22Rv1 (cell line): ENCODE results near the gene RPS3.

ENCODE experiments used
- ZFX ChIP-seq: fragments of 450-650 bp; IDR thresholded peaks from 2 replicates; pipeline ENCODE4 v1.6.1; 2017; ENCODE audit warnings: antibody characterized with exemption, borderline replicate concordance
- TF ChIP-seq, protein P1 (sequence below): fragments of 450-650 bp; IDR thresholded peaks from 2 replicates; pipeline ENCODE4 v1.5.1; 2017; ENCODE audit warnings: mild to moderate bottlenecking

DNA sequence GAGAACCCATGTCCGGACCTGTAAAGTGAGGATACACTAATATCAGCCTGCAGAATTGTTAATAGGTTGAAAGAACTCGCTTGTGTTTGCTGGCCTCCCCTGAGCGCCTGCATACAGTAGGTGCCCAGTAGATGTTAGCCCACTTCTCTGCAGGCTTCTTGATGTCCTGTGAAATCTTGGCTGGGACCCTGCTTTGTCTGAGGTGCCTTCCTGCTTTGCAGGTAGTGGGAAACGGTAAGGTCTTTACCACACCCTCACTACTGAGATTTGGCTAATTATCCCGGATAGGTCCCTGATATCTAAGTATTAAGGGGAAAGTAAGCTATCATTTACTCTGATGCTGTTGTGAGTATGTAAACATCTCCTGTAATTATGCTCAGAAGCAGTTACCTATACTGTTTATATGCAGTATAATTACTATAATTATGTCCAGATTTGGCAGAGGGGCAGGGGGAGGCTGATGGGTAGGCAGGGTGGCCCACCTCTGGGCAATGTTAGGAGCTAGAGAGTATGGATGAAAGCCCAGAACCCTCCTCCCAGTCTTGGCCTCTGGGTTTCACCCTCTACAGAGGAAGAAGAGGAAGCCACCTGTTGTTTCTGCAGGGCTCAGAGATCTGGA, 46.6 kb upstream of the RPS3 start:
- TF ChIP-seq, protein P1, sequence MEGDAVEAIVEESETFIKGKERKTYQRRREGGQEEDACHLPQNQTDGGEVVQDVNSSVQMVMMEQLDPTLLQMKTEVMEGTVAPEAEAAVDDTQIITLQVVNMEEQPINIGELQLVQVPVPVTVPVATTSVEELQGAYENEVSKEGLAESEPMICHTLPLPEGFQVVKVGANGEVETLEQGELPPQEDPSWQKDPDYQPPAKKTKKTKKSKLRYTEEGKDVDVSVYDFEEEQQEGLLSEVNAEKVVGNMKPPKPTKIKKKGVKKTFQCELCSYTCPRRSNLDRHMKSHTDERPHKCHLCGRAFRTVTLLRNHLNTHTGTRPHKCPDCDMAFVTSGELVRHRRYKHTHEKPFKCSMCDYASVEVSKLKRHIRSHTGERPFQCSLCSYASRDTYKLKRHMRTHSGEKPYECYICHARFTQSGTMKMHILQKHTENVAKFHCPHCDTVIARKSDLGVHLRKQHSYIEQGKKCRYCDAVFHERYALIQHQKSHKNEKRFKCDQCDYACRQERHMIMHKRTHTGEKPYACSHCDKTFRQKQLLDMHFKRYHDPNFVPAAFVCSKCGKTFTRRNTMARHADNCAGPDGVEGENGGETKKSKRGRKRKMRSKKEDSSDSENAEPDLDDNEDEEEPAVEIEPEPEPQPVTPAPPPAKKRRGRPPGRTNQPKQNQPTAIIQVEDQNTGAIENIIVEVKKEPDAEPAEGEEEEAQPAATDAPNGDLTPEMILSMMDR, result no peak
- no peak for TF ChIP-seq ZFX
